Measurements from ENCODE around the gene SPATS2L.

DNA sequence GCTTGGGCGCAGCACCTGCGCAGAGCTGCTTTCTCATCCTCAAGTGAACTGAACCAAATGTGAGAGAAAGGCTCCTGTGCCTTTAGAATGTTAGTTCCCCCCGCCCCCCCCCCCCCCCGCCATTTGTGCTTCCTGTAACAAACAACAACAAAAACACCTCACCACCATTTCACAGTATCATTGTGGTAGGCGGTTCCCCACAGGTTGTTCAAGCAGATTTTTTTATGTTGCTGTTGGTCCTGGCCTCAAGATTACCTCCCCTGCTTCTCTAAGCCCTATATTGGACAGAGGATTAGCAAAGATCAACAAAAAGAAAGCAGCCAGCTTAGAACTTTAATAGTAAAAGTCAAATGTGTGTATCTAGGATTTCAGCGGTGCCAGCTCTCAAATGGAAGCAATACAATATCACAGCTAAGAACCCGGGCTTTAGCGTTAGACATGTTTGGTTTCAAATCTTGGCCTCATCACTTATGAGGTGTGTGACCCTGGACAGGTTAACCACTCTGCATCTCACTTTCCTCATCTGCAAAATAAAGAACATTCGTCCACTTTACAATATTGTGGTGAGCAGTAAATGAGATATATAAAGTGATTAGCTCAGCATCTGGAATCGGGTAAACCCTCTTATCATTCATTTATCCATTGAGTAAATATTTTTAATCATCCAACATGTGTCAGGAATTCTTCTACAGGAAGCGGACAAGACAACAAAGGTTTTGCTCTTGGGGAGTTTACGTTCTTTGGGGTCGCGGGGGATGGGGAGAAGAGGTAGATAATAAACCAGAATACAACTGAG is 118.7 kb downstream of the SPATS2L start:
- TF ChIP-seq, protein P1, sequence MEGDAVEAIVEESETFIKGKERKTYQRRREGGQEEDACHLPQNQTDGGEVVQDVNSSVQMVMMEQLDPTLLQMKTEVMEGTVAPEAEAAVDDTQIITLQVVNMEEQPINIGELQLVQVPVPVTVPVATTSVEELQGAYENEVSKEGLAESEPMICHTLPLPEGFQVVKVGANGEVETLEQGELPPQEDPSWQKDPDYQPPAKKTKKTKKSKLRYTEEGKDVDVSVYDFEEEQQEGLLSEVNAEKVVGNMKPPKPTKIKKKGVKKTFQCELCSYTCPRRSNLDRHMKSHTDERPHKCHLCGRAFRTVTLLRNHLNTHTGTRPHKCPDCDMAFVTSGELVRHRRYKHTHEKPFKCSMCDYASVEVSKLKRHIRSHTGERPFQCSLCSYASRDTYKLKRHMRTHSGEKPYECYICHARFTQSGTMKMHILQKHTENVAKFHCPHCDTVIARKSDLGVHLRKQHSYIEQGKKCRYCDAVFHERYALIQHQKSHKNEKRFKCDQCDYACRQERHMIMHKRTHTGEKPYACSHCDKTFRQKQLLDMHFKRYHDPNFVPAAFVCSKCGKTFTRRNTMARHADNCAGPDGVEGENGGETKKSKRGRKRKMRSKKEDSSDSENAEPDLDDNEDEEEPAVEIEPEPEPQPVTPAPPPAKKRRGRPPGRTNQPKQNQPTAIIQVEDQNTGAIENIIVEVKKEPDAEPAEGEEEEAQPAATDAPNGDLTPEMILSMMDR (IDR thresholded peaks at IDR 0.05; ENCODE audit: insufficient read depth, low read length, poor library complexity, severe bottlenecking) = no peak
- no peak for TF ChIP-seq EZH2phosphoT487 (conservative IDR thresholded peaks at IDR 0.05; ENCODE audit: low read length)
